ENCODE data around the gene NFIX.

NFIX gene

DNA sequence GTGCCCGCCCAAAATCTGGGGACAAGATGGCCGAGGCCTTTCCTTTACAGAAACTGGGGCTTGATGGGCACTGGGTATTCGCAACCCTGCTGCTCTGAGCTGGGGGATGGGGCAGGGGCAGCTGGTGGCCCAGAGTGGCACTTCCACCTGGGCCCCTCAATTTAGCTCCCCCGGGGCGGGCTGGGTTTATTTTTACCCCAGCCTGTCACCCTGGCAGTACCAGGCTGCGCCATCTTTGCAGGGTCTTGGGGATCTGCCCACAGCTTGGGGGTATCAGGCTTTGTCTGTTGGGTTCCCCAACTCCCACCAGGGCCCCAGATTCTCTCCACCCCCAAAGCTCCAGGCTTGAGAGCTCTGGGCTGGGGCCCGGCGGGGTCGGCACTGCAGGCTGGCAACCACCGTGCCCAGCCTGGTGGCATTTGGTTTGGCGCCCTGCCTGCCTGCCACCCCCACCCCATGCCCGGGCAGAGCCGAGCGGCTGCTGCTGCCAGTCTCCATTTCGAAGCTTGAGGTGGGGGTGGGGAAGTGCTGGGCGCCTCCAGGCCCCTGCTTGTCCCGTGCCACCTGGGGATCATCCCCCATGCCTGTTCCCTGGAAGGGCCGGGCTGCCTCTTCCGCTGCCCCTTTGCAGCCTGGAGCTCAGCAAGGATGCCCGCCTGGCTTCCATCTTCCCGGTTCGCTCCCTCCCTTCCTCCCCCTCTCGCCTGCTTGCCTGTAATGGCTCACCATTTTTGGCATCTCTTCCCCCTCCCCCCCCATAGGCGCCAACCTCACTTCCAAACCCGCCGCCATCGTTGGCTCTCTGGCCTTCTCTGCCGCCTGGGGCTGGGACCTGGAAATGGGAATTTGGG is 11.4 kb downstream of the NFIX start:
- H3K27ac ChIP-seq (ENCODE audit: low read length): no peak overlapping the region
- no peak overlapping the region for H3K9ac ChIP-seq (ENCODE audit: low read depth, low read length)
- H3K4me1 ChIP-seq (ENCODE audit: insufficient read depth, low read length): peaks cover 5% of the 10 kb centered on the region; the same call in 1 of the 2 replicates
- H3K36me3 ChIP-seq (ENCODE audit: insufficient read depth, low read depth, low read length): no peaks in the 10 kb centered on the region
- H3K27me3 ChIP-seq (ENCODE audit: insufficient read depth, low read length): peaks cover 100% of the 10 kb centered on the region
- H3K4me3 ChIP-seq (ENCODE audit: low read length): no peak overlapping the region
- H3K9me3 ChIP-seq (ENCODE audit: insufficient read depth, low read depth, low read length): peaks cover 2% of the 10 kb centered on the region; the same call in 1 of the 2 replicates

- Histone ChIP-seq H3K36me3 (ENCODE audit: insufficient read depth, low read depth, low read length) (no peaks in the 10 kb centered on the region), H3K4me1 (ENCODE audit: insufficient read depth, low read length) (peaks cover 5% of the 10 kb centered on the region; the same call in 1 of the 2 replicates), H3K27ac (ENCODE audit: low read length) (no peak overlapping the region), H3K27me3 (ENCODE audit: insufficient read depth, low read length) (peaks cover 100% of the 10 kb centered on the region), H3K9ac (ENCODE audit: low read depth, low read length) (no peak overlapping the region), H3K4me3 (ENCODE audit: low read length) (no peak overlapping the region), H3K9me3 (ENCODE audit: insufficient read depth, low read depth, low read length) (peaks cover 8% of the 10 kb centered on the region; the same call in 1 of the 2 replicates)
Measured at GRCh38 chr19:13007292-13008045, 12.2 kb downstream of the NFIX start.

GRCh38 chr19:13008926-13009787 is 13.9 kb downstream of the NFIX start:
- Histone ChIP-seq H3K4me1 (ENCODE audit: insufficient read depth, low read length) (peaks cover 7% of the 10 kb centered on the region; the same call in 1 of the 2 replicates), H3K9ac (ENCODE audit: low read depth, low read length) (no peak overlapping the region), H3K36me3 (ENCODE audit: insufficient read depth, low read depth, low read length) (no peaks in the 10 kb centered on the region), H3K4me3 (ENCODE audit: low read length) (no peak overlapping the region), H3K27ac (ENCODE audit: low read length) (no peak overlapping the region), H3K27me3 (ENCODE audit: insufficient read depth, low read length) (peaks cover 100% of the 10 kb centered on the region), H3K9me3 (ENCODE audit: insufficient read depth, low read depth, low read length) (peaks cover 8% of the 10 kb centered on the region; the same call in 1 of the 2 replicates)

GRCh38 chr19:13010038-13010991 is 15.0 kb downstream of the NFIX start:
- no peak overlapping the region for H3K4me3 ChIP-seq (ENCODE audit: low read length)
- peaks cover 100% of the 10 kb centered on the region for H3K27me3 ChIP-seq (ENCODE audit: insufficient read depth, low read length)
- H3K9ac ChIP-seq (ENCODE audit: low read depth, low read length): no peak overlapping the region
- H3K4me1 ChIP-seq (ENCODE audit: insufficient read depth, low read length): peaks cover 7% of the 10 kb centered on the region; the same call in 1 of the 2 replicates
- no peaks in the 10 kb centered on the region for H3K36me3 ChIP-seq (ENCODE audit: insufficient read depth, low read depth, low read length)
- H3K9me3 ChIP-seq (ENCODE audit: insufficient read depth, low read depth, low read length): peaks cover 8% of the 10 kb centered on the region; the same call in 1 of the 2 replicates
- no peak overlapping the region for H3K27ac ChIP-seq (ENCODE audit: low read length)

- peaks cover 8% of the 10 kb centered on the region; the same call in 1 of the 2 replicates for H3K9me3 ChIP-seq (ENCODE audit: insufficient read depth, low read depth, low read length)
- no peaks in the 10 kb centered on the region for H3K36me3 ChIP-seq (ENCODE audit: insufficient read depth, low read depth, low read length)
- no peak overlapping the region for H3K4me3 ChIP-seq (ENCODE audit: low read length)
- peaks cover 7% of the 10 kb centered on the region; the same call in 1 of the 2 replicates for H3K4me1 ChIP-seq (ENCODE audit: insufficient read depth, low read length)
- peaks cover 100% of the 10 kb centered on the region for H3K27me3 ChIP-seq (ENCODE audit: insufficient read depth, low read length)
- H3K9ac ChIP-seq (ENCODE audit: low read depth, low read length): no peak overlapping the region
- no peak overlapping the region for H3K27ac ChIP-seq (ENCODE audit: low read length)
Measured at GRCh38 chr19:13010992-13011652, 15.8 kb downstream of the NFIX start.

DNA sequence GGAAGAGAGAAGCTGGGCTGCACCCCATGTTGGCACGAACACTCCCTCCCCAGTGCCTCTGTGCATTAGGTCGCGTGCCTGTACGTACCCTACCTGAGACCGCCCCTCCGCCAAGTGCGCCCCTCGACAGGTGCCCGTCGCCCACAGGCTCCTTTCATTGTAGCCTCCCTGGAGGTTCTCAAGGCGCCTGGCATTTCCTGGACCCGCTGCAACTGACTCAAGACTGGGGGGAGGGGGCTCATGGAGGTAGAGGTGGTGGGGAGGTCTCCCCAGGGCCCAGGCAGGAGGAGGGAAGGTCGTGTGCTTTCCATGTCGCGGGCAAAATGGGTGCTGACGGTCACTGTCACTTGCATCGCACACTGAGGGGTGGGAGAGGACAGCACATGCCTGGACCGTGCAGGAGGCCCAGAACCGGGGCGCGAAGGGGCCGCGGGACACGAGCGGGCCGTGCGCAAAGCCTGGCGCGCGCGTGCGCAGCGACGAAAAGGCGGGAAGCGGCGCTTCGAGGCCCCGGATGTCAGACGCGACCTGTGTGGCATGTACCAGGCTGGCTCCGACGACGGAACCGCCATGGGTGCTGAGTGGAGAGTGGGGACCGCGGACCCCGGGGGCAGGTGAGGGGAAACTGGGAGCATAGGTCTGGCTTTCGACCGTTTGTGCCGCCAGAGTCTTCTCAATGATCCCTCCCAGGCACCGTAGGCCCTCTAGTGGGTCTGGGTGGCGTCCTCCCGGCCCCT is 16.5 kb downstream of the NFIX start:
- Histone ChIP-seq H3K4me1 (ENCODE audit: insufficient read depth, low read length) (peaks cover 9% of the 10 kb centered on the region; the same call in 1 of the 2 replicates), H3K27ac (ENCODE audit: low read length) (no peak overlapping the region), H3K36me3 (ENCODE audit: insufficient read depth, low read depth, low read length) (no peaks in the 10 kb centered on the region), H3K4me3 (ENCODE audit: low read length) (no peak overlapping the region), H3K9ac (ENCODE audit: low read depth, low read length) (no peak overlapping the region), H3K27me3 (ENCODE audit: insufficient read depth, low read length) (peaks cover 100% of the 10 kb centered on the region), H3K9me3 (ENCODE audit: insufficient read depth, low read depth, low read length) (peaks cover 8% of the 10 kb centered on the region; the same call in 1 of the 2 replicates)

DNA sequence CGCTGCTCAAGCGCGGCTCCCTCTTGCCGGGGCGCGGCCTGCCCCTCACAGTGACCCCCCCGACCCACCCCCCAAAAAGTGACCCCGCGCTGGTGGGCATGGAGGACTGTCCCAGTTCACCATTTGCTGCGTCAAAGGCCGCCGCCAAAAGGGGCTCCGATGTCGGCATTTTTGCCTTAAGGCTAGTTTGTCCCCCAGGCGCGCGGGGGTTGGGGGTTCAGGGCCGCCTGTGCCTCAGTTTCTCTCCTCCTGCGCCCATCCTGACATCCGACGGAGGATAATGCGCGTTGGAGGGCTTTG is 17.1 kb downstream of the NFIX start:
- Histone ChIP-seq H3K9me3 (ENCODE audit: insufficient read depth, low read depth, low read length) (peaks cover 8% of the 10 kb centered on the region; the same call in 1 of the 2 replicates), H3K27ac (ENCODE audit: low read length) (no peak overlapping the region), H3K36me3 (ENCODE audit: insufficient read depth, low read depth, low read length) (no peaks in the 10 kb centered on the region), H3K27me3 (ENCODE audit: insufficient read depth, low read length) (peaks cover 100% of the 10 kb centered on the region), H3K4me1 (ENCODE audit: insufficient read depth, low read length) (peaks cover 14% of the 10 kb centered on the region; the same call in 1 of the 2 replicates), H3K4me3 (ENCODE audit: low read length) (no peak overlapping the region), H3K9ac (ENCODE audit: low read depth, low read length) (no peak overlapping the region)

DNA sequence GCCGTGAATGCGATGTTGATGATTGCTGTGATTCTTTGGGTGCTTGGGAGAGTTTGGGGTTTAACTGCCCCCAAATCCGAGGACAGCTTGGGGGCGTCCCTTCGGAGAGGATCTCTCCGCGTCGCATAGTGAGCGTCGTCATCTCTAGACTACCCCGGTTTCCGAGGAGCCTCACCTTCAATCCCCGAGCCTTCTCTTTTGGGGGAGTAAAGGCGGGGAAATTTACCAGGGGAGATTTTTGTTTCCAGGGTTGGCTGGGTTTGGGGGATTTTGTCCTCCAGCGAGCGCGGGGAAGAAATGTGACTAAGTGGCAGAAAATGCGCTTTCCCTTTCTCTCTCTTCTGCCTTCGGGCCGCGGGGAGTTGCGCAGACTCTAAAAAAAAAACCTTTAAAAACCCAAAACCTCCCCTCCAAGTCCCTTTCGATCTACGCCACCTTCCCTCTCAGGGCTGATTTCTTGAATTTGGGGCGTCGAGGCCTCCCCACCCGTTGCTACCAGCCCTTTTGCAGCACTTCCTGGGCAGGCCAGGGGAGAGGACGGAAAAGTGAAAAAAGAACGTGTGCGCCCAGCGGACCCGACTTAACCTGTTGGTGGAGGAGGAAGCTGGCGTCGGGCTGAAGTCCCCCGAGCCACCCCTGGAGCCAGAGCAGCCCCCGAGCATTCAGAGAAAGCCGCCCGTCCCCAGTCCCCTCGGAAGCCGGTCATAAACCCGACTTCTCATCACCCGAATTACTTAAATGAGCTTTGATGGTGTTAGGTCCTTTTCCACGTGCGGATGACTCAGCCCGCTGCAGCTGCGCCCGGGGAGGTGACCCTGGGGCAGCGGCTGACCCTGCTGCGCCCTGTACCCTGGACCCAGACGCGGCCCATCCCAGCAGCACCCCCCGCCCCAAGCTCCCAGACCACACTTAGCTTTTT is 17.7 kb downstream of the NFIX start:
- peaks cover 20% of the 10 kb centered on the region for H3K4me1 ChIP-seq (ENCODE audit: insufficient read depth, low read length)
- no peak overlapping the region for H3K27ac ChIP-seq (ENCODE audit: low read length)
- H3K4me3 ChIP-seq (ENCODE audit: low read length): no peak overlapping the region
- peaks cover 8% of the 10 kb centered on the region; the same call in 1 of the 2 replicates for H3K9me3 ChIP-seq (ENCODE audit: insufficient read depth, low read depth, low read length)
- peaks cover 100% of the 10 kb centered on the region for H3K27me3 ChIP-seq (ENCODE audit: insufficient read depth, low read length)
- H3K36me3 ChIP-seq (ENCODE audit: insufficient read depth, low read depth, low read length): no peaks in the 10 kb centered on the region
- H3K9ac ChIP-seq (ENCODE audit: low read depth, low read length): no peak overlapping the region

- Histone ChIP-seq H3K4me1 (ENCODE audit: insufficient read depth, low read length) (peaks cover 24% of the 10 kb centered on the region), H3K27ac (ENCODE audit: low read length) (no peak overlapping the region), H3K9ac (ENCODE audit: low read depth, low read length) (no peak overlapping the region), H3K36me3 (ENCODE audit: insufficient read depth, low read depth, low read length) (no peaks in the 10 kb centered on the region), H3K9me3 (ENCODE audit: insufficient read depth, low read depth, low read length) (peaks cover 8% of the 10 kb centered on the region; the same call in 1 of the 2 replicates), H3K27me3 (ENCODE audit: insufficient read depth, low read length) (peaks cover 100% of the 10 kb centered on the region), H3K4me3 (ENCODE audit: low read length) (no peak overlapping the region)
Measured at GRCh38 chr19:13013649-13014048, 18.4 kb downstream of the NFIX start.

Data from iPS-20b (cell line).